GM12878 (cell line): Measurements from ENCODE around the gene SERPINA6. TPM values are rescaled to one million over a fixed set of nuclear protein-coding genes. Genes with fewer than 3 reads are reported as not detected.

Source experiments
- ATAC-seq: fragments of 200-7000 bp; cut with Tn5 transposase; 3 replicates; pipeline ENCODE4 v1.9.1; 2020; ENCODE audit warnings: mild to moderate bottlenecking, moderate library complexity
- BruUV-seq: library from RNA; stranded (reverse); fragments of 400-500 nt; replicated peaks from 2 replicates; lab custom pipeline; 2021; lab: Mats Ljungman, UMichigan
- CTCF ChIA-PET: fragments of 300-600 bp; sonication (Branson Sonifier 250); formaldehyde crosslinking; extraction: SDS; loops from one replicate; lab custom pipeline; 2021; ENCODE audit warnings: inconsistent platforms; lab: Yijun Ruan, JAX
- POLR2A ChIA-PET: fragments of 350-600 bp; formaldehyde crosslinking; extraction: SDS; loops from one replicate; lab custom pipeline; 2021; ENCODE audit warnings: inconsistent platforms; lab: Charles Lee
- RAD21 ChIA-PET: fragments of 300-600 bp; sonication (Branson Sonifier 250); formaldehyde crosslinking; loops from one replicate; lab custom pipeline; 2023; ENCODE audit warnings: antibody characterized with exemption; ENCODE audit not compliant: unreplicated experiment; lab: Charles Lee
- SMC1A ChIA-PET: fragments of 300-600 bp; sonication (Branson Sonifier 250); formaldehyde crosslinking; loops from one replicate; lab custom pipeline; 2023; ENCODE audit not compliant: unreplicated experiment, uncharacterized antibody; lab: Charles Lee
- DNase-seq: peaks from one replicate; pipeline ENCODE4 v3.0.0-alpha.2; 2011; ENCODE audit warnings: low read depth, low spot score
- FAIRE-seq: peaks from 3 replicates; lab custom pipeline; 2011; peaks lifted over from hg19 to GRCh38; lab: Jason Lieb, UNC
- H2AFZ ChIP-seq: 2 replicates; pipeline ENCODE4 v1.6.0; 2011; ENCODE audit warnings: low read depth, low read length, control low read depth; ENCODE audit not compliant: control insufficient read depth
- H3K27ac ChIP-seq: 2 replicates; pipeline ENCODE4 v1.5.1; 2011; ENCODE audit warnings: control low read depth; ENCODE audit not compliant: control insufficient read depth, insufficient read depth
- H3K27me3 ChIP-seq, 2 experiments: replicated peaks in 1 of 2; 2 replicates each; pipeline versions ENCODE4 v1.6.0 to v1.6.1; 2011; ENCODE audit warnings: low read length in 1 of 2; ENCODE audit not compliant: control insufficient read depth in 2 of 2, insufficient read depth in 2 of 2
- H3K36me3 ChIP-seq, 2 experiments: 2 replicates each; pipeline ENCODE4 v1.5.1; 2011; ENCODE audit warnings: low read length in 1 of 2; ENCODE audit not compliant: control insufficient read depth in 2 of 2, insufficient read depth in 2 of 2
- H3K4me1 ChIP-seq: 2 replicates; pipeline ENCODE4 v1.6.1; 2011; ENCODE audit warnings: mild to moderate bottlenecking, low read length, moderate library complexity, mixed read lengths; ENCODE audit not compliant: control insufficient read depth, insufficient read depth
- H3K4me2 ChIP-seq: 2 replicates; pipeline ENCODE4 v1.6.0; 2011; ENCODE audit warnings: control low read depth; ENCODE audit not compliant: control insufficient read depth, insufficient read depth
- H3K4me3 ChIP-seq: fragments of 200-600 bp; sonication (generic); 2 replicates; pipeline ENCODE4 v1.5.1; 2016
- H3K79me2 ChIP-seq: 2 replicates; pipeline ENCODE4 v1.6.0; 2011; ENCODE audit warnings: low read length; ENCODE audit not compliant: control insufficient read depth, insufficient read depth
- H3K9ac ChIP-seq: 2 replicates; pipeline ENCODE4 v1.8.0; 2011; ENCODE audit warnings: low read length, control low read depth, mixed read lengths; ENCODE audit not compliant: control insufficient read depth, insufficient read depth
- H3K9me3 ChIP-seq: replicated peaks from 3 replicates; pipeline ENCODE4 v1.5.1; 2011; ENCODE audit warnings: mild to moderate bottlenecking, low read length; ENCODE audit not compliant: control insufficient read depth, insufficient read depth
- H4K20me1 ChIP-seq: 2 replicates; pipeline ENCODE4 v1.6.0; 2011; ENCODE audit not compliant: control insufficient read depth, insufficient read depth
- BACH1 ChIP-seq: fragments of 450-650 bp; IDR thresholded peaks from 2 replicates; pipeline ENCODE4 v1.6.1; 2017; ENCODE audit warnings: mild to moderate bottlenecking, borderline replicate concordance
- CBX5 ChIP-seq: sonication (generic); IDR thresholded peaks from 2 replicates; pipeline ENCODE4 v1.6.1; 2016; ENCODE audit warnings: low read depth, moderate library complexity, mild to moderate bottlenecking, inconsistent platforms
- RUNX3 ChIP-seq: IDR thresholded peaks from 2 replicates; pipeline ENCODE4 v1.6.1; 2012; ENCODE audit warnings: low read length, inconsistent platforms
- SUPT20H ChIP-seq: IDR thresholded peaks from 2 replicates; pipeline ENCODE4 v1.6.1; 2011; ENCODE audit warnings: low read depth, mild to moderate bottlenecking, low read length, moderate library complexity, borderline replicate concordance; ENCODE audit not compliant: control insufficient read depth
- WGBS: methylation state at CpG from one replicate; pipeline ENCODE4 v1.1.6; 2016; ENCODE audit warnings: low lambda C conversion rate; ENCODE audit not compliant: insufficient replicate concordance, insufficient coverage; ENCODE audit errors: missing lambda C conversion rate; 5-methylcytosine and 5-hydroxymethylcytosine counted together
- in situ Hi-C: fragments of 300-500 bp; cut with MboI; formaldehyde crosslinking; loops from 9 replicates; pipeline ENCODE4 v1.14.3; 2018; ENCODE audit warnings: mixed read lengths
- intact Hi-C: fragments of 100-400 bp; cut with micrococcal nuclease; formaldehyde crosslinking; loops from one replicate; pipeline ENCODE4 v1.14.2; 2022; ENCODE audit not compliant: unreplicated experiment
- polyA plus RNA-seq, 11 experiments: library from polyadenylated mRNA; depleted of rRNA in 4 of 11; unstranded in 6 of 11; stranded (reverse) in 5 of 11; fragments of >200 nt; fragmentation: Nextera tagmentation in 4 of 11; fragmentation: Illumina TruSeq in 1 of 11; extraction: Ambion mirVana in 4 of 11; extraction: Trizol in 1 of 11; gene quantifications; 1 replicate in 1 of 11; 2 replicates in 10 of 11; pipeline versions ENCODE4 v1.2.1 to v1.2.3, GENCODE V29; 2011 to 2016; ENCODE audit warnings: inconsistent platforms in 2 of 11, missing spikeins in 2 of 11, low read depth in 1 of 11
- total RNA-seq, 4 experiments: library from RNA; depleted of rRNA in 3 of 4; stranded (reverse); fragments of >200 nt in 3 of 4; fragmentation: Illumina TruSeq in 1 of 4; extraction: Trizol in 1 of 4; gene quantifications; 2 replicates each; pipeline versions ENCODE4 v1.2.1 to v1.2.3, GENCODE V29; 2013 to 2021
- TF ChIP-seq, protein P1 (sequence below): IDR thresholded peaks from 2 replicates; pipeline ENCODE4 v1.6.1; 2012; ENCODE audit warnings: low read length, inconsistent platforms
- TF ChIP-seq, protein P2 (sequence below): IDR thresholded peaks from 2 replicates; pipeline ENCODE4 v1.6.1; 2012; ENCODE audit warnings: mild to moderate bottlenecking, low read depth, low read length

The SERPINA6 gene
- total and polyA plus RNA-seq, 10 of the 15 experiments (the other 5 are each of a cell fraction or from before 2014, with no cell fraction given), result 0.11 to 0.27 (median 0.23) TPM; not detected in 7

DNA sequence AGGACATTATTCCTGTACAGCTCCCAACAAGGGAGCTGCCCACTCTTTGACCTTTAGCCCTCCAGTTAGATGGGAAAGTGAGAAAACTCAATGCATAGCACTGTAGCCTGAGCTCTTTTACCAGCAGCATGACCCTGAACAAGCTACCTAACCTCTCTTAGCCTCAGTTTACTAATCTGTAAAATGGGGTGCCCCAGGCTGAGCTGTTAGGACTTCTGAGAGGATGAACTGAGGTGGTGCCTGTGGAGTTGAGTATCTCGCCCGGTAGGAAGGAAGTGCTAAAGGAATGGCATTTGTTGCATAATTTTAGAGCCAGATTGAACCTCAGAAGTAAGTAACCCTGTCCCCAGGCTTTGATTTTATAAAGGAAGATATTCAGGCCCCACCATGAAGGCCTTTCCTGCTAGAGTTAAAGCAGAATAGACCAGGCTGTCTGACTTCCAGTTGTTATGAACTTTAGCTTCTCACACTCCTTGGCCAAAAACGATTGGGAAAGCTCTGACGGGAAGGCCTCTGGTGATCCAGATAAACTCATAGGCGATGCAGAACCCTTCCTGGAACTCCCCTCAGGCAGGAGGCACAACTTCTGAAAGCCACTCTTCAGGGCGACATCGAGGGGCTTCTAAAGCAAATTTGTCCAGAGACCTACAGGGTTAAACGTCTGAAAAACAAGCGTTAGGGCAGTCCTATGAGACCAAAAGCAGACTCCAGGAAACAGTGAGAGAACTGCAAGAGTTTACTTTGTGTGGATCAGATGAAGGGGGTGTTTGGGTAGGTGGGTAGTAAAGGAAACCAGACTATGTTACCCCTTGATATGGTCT, 27.6 kb downstream of the SERPINA6 start (continued):
- TF ChIP-seq RUNX3, result no peak
- TF ChIP-seq SUPT20H, result no peak

DNA sequence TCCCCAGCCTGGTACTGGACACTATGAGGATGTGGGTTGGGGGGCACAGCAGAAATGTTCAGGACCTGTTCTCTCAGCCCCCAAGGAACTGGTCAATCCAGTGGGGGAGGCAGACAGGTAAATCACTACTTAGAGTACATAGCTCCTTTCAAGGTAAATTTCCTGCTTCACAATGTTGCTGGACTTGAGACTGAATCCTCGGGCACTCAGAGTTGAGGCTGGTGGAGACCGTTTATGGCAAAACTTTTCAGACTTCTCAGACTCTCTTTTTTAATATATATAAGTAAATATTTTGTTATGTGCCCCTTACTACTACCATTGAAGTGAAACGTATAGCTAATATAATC, 29.6 kb downstream of the SERPINA6 start:
- DNase-seq (no peak), FAIRE-seq (no peak), ATAC-seq (no peak)
- Histone ChIP-seq H3K4me1 (no peaks in the 10 kb centered on the region), H3K27me3 (no peaks in the 10 kb centered on the region; a peak in 1 of 4 replicates), H3K9me3 (no peaks in the 10 kb centered on the region; the same call in 2 of the 3 replicates), H2AFZ (no peak overlapping the region), H3K79me2 (no peaks in the 10 kb centered on the region), H3K4me2 (no peak overlapping the region), H3K27ac (no peak overlapping the region), H3K4me3 (no peak overlapping the region), H4K20me1 (no peaks in the 10 kb centered on the region), H3K9ac (no peak overlapping the region), H3K36me3 (no peaks in the 10 kb centered on the region)
- POLR2A ChIA-PET, result no interaction called here
- BruUV-seq, result no TSS peak
- intact Hi-C loops, result no loop called here
- CTCF ChIA-PET, result interaction anchor here (0.6 to 0.8 kb wide), 2 partner anchors 17 to 1003 kb away, joined by 3 read pairs; no protein-coding TSS in a partner anchor
- in situ Hi-C loops, result no loop called here
- RAD21 ChIA-PET, result no interaction called here
- TF ChIP-seq, protein P1, sequence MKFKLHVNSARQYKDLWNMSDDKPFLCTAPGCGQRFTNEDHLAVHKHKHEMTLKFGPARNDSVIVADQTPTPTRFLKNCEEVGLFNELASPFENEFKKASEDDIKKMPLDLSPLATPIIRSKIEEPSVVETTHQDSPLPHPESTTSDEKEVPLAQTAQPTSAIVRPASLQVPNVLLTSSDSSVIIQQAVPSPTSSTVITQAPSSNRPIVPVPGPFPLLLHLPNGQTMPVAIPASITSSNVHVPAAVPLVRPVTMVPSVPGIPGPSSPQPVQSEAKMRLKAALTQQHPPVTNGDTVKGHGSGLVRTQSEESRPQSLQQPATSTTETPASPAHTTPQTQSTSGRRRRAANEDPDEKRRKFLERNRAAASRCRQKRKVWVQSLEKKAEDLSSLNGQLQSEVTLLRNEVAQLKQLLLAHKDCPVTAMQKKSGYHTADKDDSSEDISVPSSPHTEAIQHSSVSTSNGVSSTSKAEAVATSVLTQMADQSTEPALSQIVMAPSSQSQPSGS, result no peak
- no peak for TF ChIP-seq BACH1
- TF ChIP-seq, protein P2, sequence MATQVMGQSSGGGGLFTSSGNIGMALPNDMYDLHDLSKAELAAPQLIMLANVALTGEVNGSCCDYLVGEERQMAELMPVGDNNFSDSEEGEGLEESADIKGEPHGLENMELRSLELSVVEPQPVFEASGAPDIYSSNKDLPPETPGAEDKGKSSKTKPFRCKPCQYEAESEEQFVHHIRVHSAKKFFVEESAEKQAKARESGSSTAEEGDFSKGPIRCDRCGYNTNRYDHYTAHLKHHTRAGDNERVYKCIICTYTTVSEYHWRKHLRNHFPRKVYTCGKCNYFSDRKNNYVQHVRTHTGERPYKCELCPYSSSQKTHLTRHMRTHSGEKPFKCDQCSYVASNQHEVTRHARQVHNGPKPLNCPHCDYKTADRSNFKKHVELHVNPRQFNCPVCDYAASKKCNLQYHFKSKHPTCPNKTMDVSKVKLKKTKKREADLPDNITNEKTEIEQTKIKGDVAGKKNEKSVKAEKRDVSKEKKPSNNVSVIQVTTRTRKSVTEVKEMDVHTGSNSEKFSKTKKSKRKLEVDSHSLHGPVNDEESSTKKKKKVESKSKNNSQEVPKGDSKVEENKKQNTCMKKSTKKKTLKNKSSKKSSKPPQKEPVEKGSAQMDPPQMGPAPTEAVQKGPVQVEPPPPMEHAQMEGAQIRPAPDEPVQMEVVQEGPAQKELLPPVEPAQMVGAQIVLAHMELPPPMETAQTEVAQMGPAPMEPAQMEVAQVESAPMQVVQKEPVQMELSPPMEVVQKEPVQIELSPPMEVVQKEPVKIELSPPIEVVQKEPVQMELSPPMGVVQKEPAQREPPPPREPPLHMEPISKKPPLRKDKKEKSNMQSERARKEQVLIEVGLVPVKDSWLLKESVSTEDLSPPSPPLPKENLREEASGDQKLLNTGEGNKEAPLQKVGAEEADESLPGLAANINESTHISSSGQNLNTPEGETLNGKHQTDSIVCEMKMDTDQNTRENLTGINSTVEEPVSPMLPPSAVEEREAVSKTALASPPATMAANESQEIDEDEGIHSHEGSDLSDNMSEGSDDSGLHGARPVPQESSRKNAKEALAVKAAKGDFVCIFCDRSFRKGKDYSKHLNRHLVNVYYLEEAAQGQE, result no peak
- TF ChIP-seq CBX5, result no peak
- SMC1A ChIA-PET, result interaction anchor here (0.6 kb wide), 1 partner anchor 14 kb away, joined by 3 read pairs; no protein-coding TSS in a partner anchor
- WGBS, result 0% methylated on average over 3 of the region's 3 CpGs
